GM12865 (cell line): Measurements from ENCODE around the gene APP.

Source experiments
- DNase-seq: peaks from one replicate; pipeline ENCODE4 v3.0.0; 2010; ENCODE audit warnings: low read depth
- H3K4me3 ChIP-seq: 2 replicates; pipeline ENCODE4 v1.5.1; 2011; ENCODE audit warnings: mild to moderate bottlenecking, low read depth, low read length, control low read depth
- TF ChIP-seq, protein P1 (sequence below): IDR thresholded peaks from 2 replicates; pipeline ENCODE4 v1.5.1; 2011; ENCODE audit warnings: low read length, control low read depth, low read depth, inconsistent platforms; ENCODE audit not compliant: insufficient read depth; ENCODE audit errors: missing control alignments

The APP gene

DNA sequence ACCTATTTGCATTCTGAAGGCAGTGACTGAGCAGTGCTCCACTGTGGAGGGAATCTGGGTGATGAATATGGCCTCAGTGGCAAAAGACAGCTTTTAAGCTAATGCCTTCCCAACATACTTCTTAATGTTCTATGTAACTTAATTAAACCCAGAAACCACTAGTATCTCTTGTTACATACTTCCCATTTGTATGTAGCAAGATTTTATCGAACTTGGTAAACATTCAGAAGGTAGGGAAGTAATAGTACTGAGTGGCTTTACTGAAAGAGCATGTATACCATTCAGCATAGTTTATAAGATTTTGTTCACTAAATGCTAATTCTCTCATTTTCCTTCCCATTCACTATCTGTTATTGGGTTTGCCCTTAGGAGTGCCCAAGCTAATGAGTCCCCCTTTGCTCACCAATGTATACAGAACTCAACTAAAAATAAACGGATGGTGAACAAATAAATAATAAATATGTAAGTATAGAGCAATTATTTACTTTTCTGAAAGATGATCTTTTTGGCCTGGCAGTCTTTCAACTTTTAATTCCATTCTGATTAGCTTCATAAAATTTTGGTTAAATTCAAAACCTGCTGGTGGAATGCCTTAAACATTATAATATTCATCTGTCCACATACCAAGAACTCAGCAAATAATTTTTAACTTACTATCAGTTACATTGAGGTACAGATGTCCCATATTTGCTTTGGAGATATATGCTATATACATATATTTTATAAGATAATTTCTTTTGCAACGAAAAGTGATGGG lies 204.4 kb downstream of the APP start:
- TF ChIP-seq, protein P1, sequence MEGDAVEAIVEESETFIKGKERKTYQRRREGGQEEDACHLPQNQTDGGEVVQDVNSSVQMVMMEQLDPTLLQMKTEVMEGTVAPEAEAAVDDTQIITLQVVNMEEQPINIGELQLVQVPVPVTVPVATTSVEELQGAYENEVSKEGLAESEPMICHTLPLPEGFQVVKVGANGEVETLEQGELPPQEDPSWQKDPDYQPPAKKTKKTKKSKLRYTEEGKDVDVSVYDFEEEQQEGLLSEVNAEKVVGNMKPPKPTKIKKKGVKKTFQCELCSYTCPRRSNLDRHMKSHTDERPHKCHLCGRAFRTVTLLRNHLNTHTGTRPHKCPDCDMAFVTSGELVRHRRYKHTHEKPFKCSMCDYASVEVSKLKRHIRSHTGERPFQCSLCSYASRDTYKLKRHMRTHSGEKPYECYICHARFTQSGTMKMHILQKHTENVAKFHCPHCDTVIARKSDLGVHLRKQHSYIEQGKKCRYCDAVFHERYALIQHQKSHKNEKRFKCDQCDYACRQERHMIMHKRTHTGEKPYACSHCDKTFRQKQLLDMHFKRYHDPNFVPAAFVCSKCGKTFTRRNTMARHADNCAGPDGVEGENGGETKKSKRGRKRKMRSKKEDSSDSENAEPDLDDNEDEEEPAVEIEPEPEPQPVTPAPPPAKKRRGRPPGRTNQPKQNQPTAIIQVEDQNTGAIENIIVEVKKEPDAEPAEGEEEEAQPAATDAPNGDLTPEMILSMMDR: no peak

DNA sequence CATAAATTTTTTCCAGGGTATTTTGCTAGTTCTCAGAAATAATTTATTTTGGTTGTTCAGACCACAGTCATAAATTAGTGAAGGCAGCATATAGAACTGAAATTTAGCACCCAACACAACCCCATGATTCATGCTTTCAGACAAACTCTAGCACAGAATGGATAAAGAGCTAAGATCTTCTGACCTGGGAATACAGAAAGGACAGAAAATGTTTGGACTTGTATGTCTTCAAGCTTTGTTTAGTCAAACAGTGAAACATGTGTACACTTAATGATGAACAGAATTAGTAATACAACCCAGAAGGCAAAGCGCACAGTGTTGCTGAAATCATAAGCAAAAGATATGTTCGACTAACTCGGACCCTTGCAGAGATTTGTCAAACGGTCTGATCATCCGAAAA lies 205.6 kb downstream of the APP start:
- no peak overlapping the region for H3K4me3 ChIP-seq
- TF ChIP-seq, protein P1: no peak

More for the DNA sequence above, 204.4 kb downstream of the APP start:
- H3K4me3 ChIP-seq: no peak overlapping the region
- no peak for DNase-seq

DNA sequence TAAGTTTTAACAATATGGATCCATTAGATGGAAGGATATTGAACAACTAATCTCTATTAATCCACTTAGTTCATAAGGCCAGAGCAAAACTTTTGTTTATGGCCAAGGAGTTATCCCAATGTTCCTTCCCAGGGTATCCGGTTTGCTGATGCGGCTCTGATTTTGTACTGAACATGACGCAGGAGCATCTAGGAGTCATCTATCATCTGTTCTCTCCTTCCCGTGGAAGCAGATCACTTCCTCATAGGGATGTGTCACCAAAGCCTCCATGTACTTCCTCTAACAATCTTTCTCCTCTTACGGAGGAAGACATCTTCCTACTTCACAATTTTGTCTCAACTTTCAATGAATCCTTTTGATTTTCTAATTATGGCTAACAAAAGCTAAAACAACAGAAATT lies 206.6 kb downstream of the APP start:
- no peak for DNase-seq
- TF ChIP-seq, protein P1: no peak
- H3K4me3 ChIP-seq: no peak overlapping the region

More for the DNA sequence above, 205.6 kb downstream of the APP start:
- no peak for DNase-seq

DNA sequence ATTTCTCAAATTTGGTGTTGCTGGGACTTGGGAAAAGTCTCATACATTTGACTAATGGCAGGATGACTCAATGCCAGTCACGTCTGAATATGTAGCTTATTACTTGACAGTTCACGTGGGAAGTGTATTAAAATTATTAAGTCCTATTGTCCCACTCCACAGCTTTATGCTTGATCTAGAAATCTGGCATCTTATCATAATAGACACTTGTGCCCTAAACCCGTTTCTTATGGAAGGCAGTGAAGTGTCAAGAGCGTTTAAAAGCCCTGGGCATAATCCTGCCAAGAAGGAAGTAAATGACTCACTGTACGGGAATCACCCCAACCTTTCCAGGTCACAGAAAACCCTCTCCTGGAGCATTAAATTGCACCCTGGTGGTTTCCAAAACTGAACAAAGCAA lies 207.4 kb downstream of the APP start:
- no peak overlapping the region for H3K4me3 ChIP-seq
- no peak for DNase-seq
- TF ChIP-seq, protein P1: no peak

DNA sequence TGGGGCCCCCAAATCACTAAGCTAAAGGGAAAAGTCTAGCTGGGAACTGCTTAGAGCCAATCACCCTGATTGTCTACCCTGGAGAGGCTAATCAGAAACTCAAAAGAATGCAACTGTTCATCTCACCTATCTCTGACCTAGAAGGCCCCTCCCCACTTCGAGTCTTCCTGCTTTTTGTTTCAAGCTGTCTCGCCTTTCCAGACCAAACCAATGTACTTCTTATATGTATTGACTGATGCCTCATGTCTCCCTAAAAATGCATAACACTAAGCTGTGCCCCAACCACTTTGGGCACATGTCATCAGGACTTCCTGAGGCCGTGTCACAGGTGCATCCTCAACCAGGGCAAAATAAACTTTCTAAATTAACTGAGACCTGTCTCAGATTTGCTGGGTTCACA lies 209.5 kb downstream of the APP start:
- H3K4me3 ChIP-seq: no peak overlapping the region
- TF ChIP-seq, protein P1: no peak
- DNase-seq: peak; percentile 9

DNA sequence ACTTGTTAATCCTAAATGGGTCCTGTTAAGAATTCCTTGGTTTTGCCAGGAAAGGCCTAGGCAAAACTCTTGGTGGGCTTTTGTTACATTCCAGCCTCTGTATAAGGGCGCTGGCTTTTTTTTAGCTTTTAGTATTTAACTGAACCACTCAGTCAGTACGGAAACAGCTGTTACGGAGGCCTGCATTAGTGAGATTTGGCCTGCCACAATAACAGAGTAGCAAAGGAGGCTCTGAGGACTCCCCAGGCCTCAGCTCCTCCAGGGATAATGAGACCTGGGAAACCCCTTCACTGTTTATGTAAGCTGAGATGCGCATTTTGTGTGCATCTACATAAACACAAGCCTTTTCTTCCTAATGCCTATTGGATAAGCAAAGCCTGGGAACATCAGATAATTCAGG lies 210.2 kb downstream of the APP start:
- TF ChIP-seq, protein P1: no peak
- no peak overlapping the region for H3K4me3 ChIP-seq
- DNase-seq: no peak

DNA sequence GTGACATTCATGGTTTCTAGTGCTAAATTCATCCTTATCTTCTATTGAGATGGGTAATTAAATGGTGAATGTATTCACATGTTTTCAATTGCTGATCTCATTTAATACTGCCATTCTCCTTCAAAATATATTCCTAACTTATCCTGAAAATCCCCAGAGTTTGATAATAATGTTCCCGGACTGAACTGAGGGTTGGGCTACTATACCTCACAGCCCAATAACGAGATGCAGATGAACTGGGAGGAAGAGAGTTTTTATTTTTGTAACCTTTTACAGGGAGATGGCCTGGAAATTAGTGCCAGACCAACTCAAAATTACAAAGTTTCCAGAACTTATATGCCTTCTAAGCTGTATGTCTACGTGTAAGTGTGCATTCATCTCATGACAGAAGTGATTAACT lies 210.8 kb downstream of the APP start:
- TF ChIP-seq, protein P1: no peak
- DNase-seq: no peak
- H3K4me3 ChIP-seq: no peak overlapping the region
